Nephron (organoid): ENCODE measurements around the gene SUN2.

Experiments used
- H3K27ac Mint-ChIP-seq, 3 experiments: 2 replicates each; pipeline ENCODE4 v1.8.0; 2020; ENCODE audit warnings: mixed read lengths in 3 of 3, mild to moderate bottlenecking in 2 of 3, moderate library complexity in 1 of 3
- H3K27me3 Mint-ChIP-seq: 2 replicates; pipeline ENCODE4 v1.8.0; 2021; ENCODE audit warnings: low read depth, mild to moderate bottlenecking, moderate library complexity, mixed read lengths
- H3K36me3 Mint-ChIP-seq: 2 replicates; pipeline ENCODE4 v1.8.0; 2020; ENCODE audit warnings: low read depth, mixed read lengths
- H3K4me1 Mint-ChIP-seq: 2 replicates; pipeline ENCODE4 v1.8.0; 2020; ENCODE audit warnings: mixed read lengths
- H3K4me3 Mint-ChIP-seq, 3 experiments: 2 replicates each; pipeline ENCODE4 v1.8.0; 2020; ENCODE audit warnings: mild to moderate bottlenecking in 3 of 3, mixed read lengths in 3 of 3, moderate library complexity in 2 of 3
- H3K9me3 Mint-ChIP-seq: 2 replicates; pipeline ENCODE4 v1.8.0; 2020; ENCODE audit warnings: mixed read lengths
- CTCF ChIP-seq, 3 experiments: fragments of 200-600 bp; sonication (generic); IDR thresholded peaks; one replicate each; pipeline ENCODE4 v1.5.0; 2021; ENCODE audit warnings: antibody characterized with exemption in 3 of 3; ENCODE audit not compliant: unreplicated experiment in 3 of 3

The SUN2 gene

GRCh38 chr22:38707346-38707745 is 48.5 kb downstream of the SUN2 start:
- peaks cover 48% of the 10 kb centered on the region for H3K4me1 Mint-ChIP-seq
- no peaks in the 10 kb centered on the region for H3K36me3 Mint-ChIP-seq
- H3K4me3 Mint-ChIP-seq: peak overlapping the region; percentile 92 to 95 (median 94)
- H3K27me3 Mint-ChIP-seq: no peaks in the 10 kb centered on the region
- peak overlapping the region; percentile 83 to 89 (median 89) for H3K27ac Mint-ChIP-seq
- no peaks in the 10 kb centered on the region for H3K9me3 Mint-ChIP-seq
- TF ChIP-seq CTCF (IDR thresholded peaks at IDR 0.05; ENCODE audit: unreplicated experiment in 3 of 3): no peak

GRCh38 chr22:38706901-38707195 is 49.0 kb downstream of the SUN2 start:
- Mint-ChIP-seq H3K4me3 (peak overlapping the region; percentile 92 to 95 (median 94)), H3K36me3 (no peaks in the 10 kb centered on the region), H3K27ac (peak overlapping the region; percentile 83 to 89 (median 89)), H3K27me3 (no peaks in the 10 kb centered on the region), H3K9me3 (no peaks in the 10 kb centered on the region), H3K4me1 (peaks cover 43% of the 10 kb centered on the region)
- TF ChIP-seq CTCF (IDR thresholded peaks at IDR 0.05; ENCODE audit: unreplicated experiment in 3 of 3): no peak

GRCh38 chr22:38706101-38706900 is 49.5 kb downstream of the SUN2 start:
- peak in 1 of 3 experiments; percentile 0 for TF ChIP-seq CTCF (IDR thresholded peaks at IDR 0.05; ENCODE audit: unreplicated experiment in 3 of 3)
- Mint-ChIP-seq H3K27me3 (no peaks in the 10 kb centered on the region), H3K4me1 (peaks cover 41% of the 10 kb centered on the region), H3K9me3 (no peaks in the 10 kb centered on the region), H3K27ac (peak overlapping the region; percentile 87 to 96 (median 89)), H3K4me3 (peak overlapping the region; percentile 92 to 95 (median 94)), H3K36me3 (no peaks in the 10 kb centered on the region)

- Mint-ChIP-seq H3K27me3 (no peaks in the 10 kb centered on the region), H3K4me3 (peak within 1 kb of the TSS; percentile 92 to 95 (median 94)), H3K4me1 (peaks cover 34% of the 10 kb centered on the region), H3K9me3 (no peaks in the 10 kb centered on the region), H3K27ac (peak within 1 kb of the TSS; percentile 87 to 96 (median 92)), H3K36me3 (no peaks in the 10 kb centered on the region)
- peak in 1 of 3 experiments; percentile 8 for TF ChIP-seq CTCF (IDR thresholded peaks at IDR 0.05; ENCODE audit: unreplicated experiment in 3 of 3)
Measured at GRCh38 chr22:38705235-38706100, 50.3 kb downstream of the SUN2 start, which contains the start of gene GTPBP1. Gene GTPBP1, plus strand, starts transcription at chr22:38705944. Its CDS starts 12 bp downstream, at chr22:38705956.

GRCh38 chr22:38704654-38705234 is 51.1 kb downstream of the SUN2 start:
- Mint-ChIP-seq H3K36me3 (no peaks in the 10 kb centered on the region), H3K4me3 (peak overlapping the region; percentile 80 to 89 (median 85)), H3K9me3 (no peaks in the 10 kb centered on the region), H3K27me3 (no peaks in the 10 kb centered on the region), H3K27ac (peak overlapping the region; percentile 87 to 96 (median 92)), H3K4me1 (peaks cover 39% of the 10 kb centered on the region)
- no peak for TF ChIP-seq CTCF (IDR thresholded peaks at IDR 0.05; ENCODE audit: unreplicated experiment in 3 of 3)
